A673 (cell line): Measurements from ENCODE around the gene ETS2.

Experiments used
- EZH2 ChIP-seq: fragments of 200-600 bp; sonication (generic); IDR thresholded peaks from 2 replicates; pipeline ENCODE4 v1.6.1; 2017; ENCODE audit warnings: borderline replicate concordance, low read depth, mild to moderate bottlenecking, mixed read lengths, antibody characterized with exemption, low read length; ENCODE audit not compliant: poor library complexity, severe bottlenecking
- TF ChIP-seq, protein P1 (sequence below): fragments of 300-800, 200-600 bp; sonication (generic); conservative IDR thresholded peaks from 2 replicates; pipeline ENCODE4 v1.5.1; 2017; ENCODE audit warnings: low read depth, mild to moderate bottlenecking, antibody characterized with exemption, low read length, moderate library complexity, mixed read lengths

DNA sequence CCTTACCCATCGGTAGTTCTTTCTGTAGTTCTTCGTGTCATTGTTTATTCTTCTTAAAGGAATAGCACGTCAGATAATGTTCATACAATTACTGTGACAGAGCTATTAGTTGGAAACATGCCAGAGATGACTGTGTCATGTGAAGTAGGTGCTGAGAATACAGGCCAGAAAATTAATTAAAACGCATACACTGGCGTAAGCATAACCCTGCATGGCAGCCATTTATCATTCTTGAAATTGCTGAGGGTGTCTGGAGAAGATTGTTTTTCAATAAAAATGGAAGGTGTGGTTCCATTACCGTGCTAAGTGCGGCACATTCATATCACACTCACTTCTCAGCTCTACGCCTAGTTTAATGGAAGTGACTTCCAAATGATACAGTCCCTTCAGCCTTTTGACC, 7.8 kb downstream of the ETS2 start:
- TF ChIP-seq, protein P1, sequence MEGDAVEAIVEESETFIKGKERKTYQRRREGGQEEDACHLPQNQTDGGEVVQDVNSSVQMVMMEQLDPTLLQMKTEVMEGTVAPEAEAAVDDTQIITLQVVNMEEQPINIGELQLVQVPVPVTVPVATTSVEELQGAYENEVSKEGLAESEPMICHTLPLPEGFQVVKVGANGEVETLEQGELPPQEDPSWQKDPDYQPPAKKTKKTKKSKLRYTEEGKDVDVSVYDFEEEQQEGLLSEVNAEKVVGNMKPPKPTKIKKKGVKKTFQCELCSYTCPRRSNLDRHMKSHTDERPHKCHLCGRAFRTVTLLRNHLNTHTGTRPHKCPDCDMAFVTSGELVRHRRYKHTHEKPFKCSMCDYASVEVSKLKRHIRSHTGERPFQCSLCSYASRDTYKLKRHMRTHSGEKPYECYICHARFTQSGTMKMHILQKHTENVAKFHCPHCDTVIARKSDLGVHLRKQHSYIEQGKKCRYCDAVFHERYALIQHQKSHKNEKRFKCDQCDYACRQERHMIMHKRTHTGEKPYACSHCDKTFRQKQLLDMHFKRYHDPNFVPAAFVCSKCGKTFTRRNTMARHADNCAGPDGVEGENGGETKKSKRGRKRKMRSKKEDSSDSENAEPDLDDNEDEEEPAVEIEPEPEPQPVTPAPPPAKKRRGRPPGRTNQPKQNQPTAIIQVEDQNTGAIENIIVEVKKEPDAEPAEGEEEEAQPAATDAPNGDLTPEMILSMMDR = no peak
- TF ChIP-seq EZH2 = no peak
